Muscle layer of colon (tissue), 2 donors: ENCODE measurements around the gene DGKB.
"Not testable (repeated sequence)": the region's sequence is repeated elsewhere in the genome, so short reads cannot be mapped to it uniquely, and the experiment has no call there.

Experiments used
- H3K27ac ChIP-seq: one replicate; pipeline ENCODE4 v1.7.0; 2013; ENCODE audit warnings: low read depth, mild to moderate bottlenecking, low read length, moderate library complexity
- H3K27me3 ChIP-seq, 2 donors: one replicate each; pipeline ENCODE4 v1.7.0; 2013; ENCODE audit warnings: low read length in 2 of 2, mild to moderate bottlenecking in 2 of 2; ENCODE audit not compliant: insufficient read depth in 2 of 2, control insufficient read depth in 1 of 2
- H3K36me3 ChIP-seq: one replicate; pipeline ENCODE4 v1.7.0; 2013; ENCODE audit warnings: mild to moderate bottlenecking, low read length; ENCODE audit not compliant: insufficient read depth
- H3K4me1 ChIP-seq: one replicate; pipeline ENCODE4 v1.7.0; 2013; ENCODE audit warnings: mild to moderate bottlenecking, low read length; ENCODE audit not compliant: insufficient read depth
- H3K4me3 ChIP-seq, 2 donors: one replicate each; pipeline ENCODE4 v1.7.0; 2013; ENCODE audit warnings: low read length in 2 of 2, low read depth in 1 of 2, mild to moderate bottlenecking in 1 of 2, moderate library complexity in 1 of 2
- H3K9ac ChIP-seq: one replicate; pipeline ENCODE4 v1.7.0; 2013; ENCODE audit warnings: low read length
- H3K9me3 ChIP-seq: one replicate; pipeline ENCODE4 v1.7.0; 2013; ENCODE audit warnings: mild to moderate bottlenecking, low read length
- donor health status: abdominal sarcoma.
- donor health status: Adenocarcinoma of cecum.

The DGKB gene

GRCh38 chr7:14279065-14279871 is 623.3 kb downstream of the DGKB start:
- not testable (repeated sequence) for H3K9me3 ChIP-seq, H3K4me1 ChIP-seq, H3K36me3 ChIP-seq, H3K4me3 ChIP-seq, H3K27ac ChIP-seq, H3K9ac ChIP-seq, H3K27me3 ChIP-seq

GRCh38 chr7:14275356-14275755 is 627.2 kb downstream of the DGKB start:
- Histone ChIP-seq H3K4me1 (no peaks in the 10 kb centered on the region), H3K36me3 (no peaks in the 10 kb centered on the region)

GRCh38 chr7:14271441-14271840 is 631.1 kb downstream of the DGKB start:
- no peak overlapping the region for H3K9ac ChIP-seq
- H3K36me3 ChIP-seq = no peaks in the 10 kb centered on the region
- no peaks in the 10 kb centered on the region for H3K4me1 ChIP-seq
- H3K27ac ChIP-seq = no peak overlapping the region
- H3K4me3 ChIP-seq = no peak overlapping the region
- H3K9me3 ChIP-seq = no peaks in the 10 kb centered on the region
- no peaks in the 10 kb centered on the region for H3K27me3 ChIP-seq

More at GRCh38 chr7:14275356-14275755, 627.2 kb downstream of the DGKB start:
- H3K4me3 ChIP-seq = no peak overlapping the region
- H3K27me3 ChIP-seq = no peaks in the 10 kb centered on the region
- H3K27ac ChIP-seq = no peak overlapping the region
- no peaks in the 10 kb centered on the region for H3K9me3 ChIP-seq
- H3K9ac ChIP-seq = no peak overlapping the region

GRCh38 chr7:14270099-14270498 is 632.5 kb downstream of the DGKB start:
- Histone ChIP-seq H3K9me3 (no peaks in the 10 kb centered on the region), H3K36me3 (no peaks in the 10 kb centered on the region), H3K27ac (no peak overlapping the region), H3K4me1 (no peaks in the 10 kb centered on the region), H3K4me3 (no peak overlapping the region), H3K9ac (no peak overlapping the region), H3K27me3 (no peaks in the 10 kb centered on the region)

- no peaks in the 10 kb centered on the region for H3K9me3 ChIP-seq
Measured at GRCh38 chr7:14260011-14260410, 642.5 kb downstream of the DGKB start.

GRCh38 chr7:14258861-14259260 is 643.7 kb downstream of the DGKB start:
- Histone ChIP-seq H3K27ac (no peak overlapping the region), H3K9ac (no peak overlapping the region), H3K27me3 (no peaks in the 10 kb centered on the region), H3K4me1 (no peaks in the 10 kb centered on the region), H3K9me3 (no peaks in the 10 kb centered on the region), H3K4me3 (no peak overlapping the region), H3K36me3 (no peaks in the 10 kb centered on the region)

More at GRCh38 chr7:14260011-14260410, 642.5 kb downstream of the DGKB start:
- Histone ChIP-seq H3K4me1 (no peaks in the 10 kb centered on the region), H3K36me3 (no peaks in the 10 kb centered on the region), H3K4me3 (no peak overlapping the region), H3K27me3 (no peaks in the 10 kb centered on the region), H3K9ac (no peak overlapping the region), H3K27ac (no peak overlapping the region)

- Histone ChIP-seq H3K27ac (no peak overlapping the region), H3K4me1 (no peaks in the 10 kb centered on the region), H3K27me3 (no peaks in the 10 kb centered on the region), H3K9me3 (no peaks in the 10 kb centered on the region), H3K36me3 (no peaks in the 10 kb centered on the region), H3K4me3 (no peak overlapping the region), H3K9ac (no peak overlapping the region)
Measured at GRCh38 chr7:14258441-14258840, 644.1 kb downstream of the DGKB start.

- no peaks in the 10 kb centered on the region for H3K4me1 ChIP-seq
- no peaks in the 10 kb centered on the region for H3K36me3 ChIP-seq
- no peak overlapping the region for H3K27ac ChIP-seq
- no peaks in the 10 kb centered on the region for H3K9me3 ChIP-seq
- no peaks in the 10 kb centered on the region for H3K27me3 ChIP-seq
- H3K9ac ChIP-seq = no peak overlapping the region
- H3K4me3 ChIP-seq = no peak overlapping the region
Measured at GRCh38 chr7:14252458-14252857, 650.1 kb downstream of the DGKB start.

- no peak overlapping the region for H3K9ac ChIP-seq
- no peaks in the 10 kb centered on the region for H3K4me1 ChIP-seq
- no peaks in the 10 kb centered on the region for H3K36me3 ChIP-seq
- H3K27ac ChIP-seq = no peak overlapping the region
- no peak overlapping the region for H3K4me3 ChIP-seq
- no peaks in the 10 kb centered on the region for H3K9me3 ChIP-seq
- H3K27me3 ChIP-seq = no peaks in the 10 kb centered on the region
Measured at GRCh38 chr7:14242175-14242574, 660.4 kb downstream of the DGKB start.

- Histone ChIP-seq H3K27me3 (no peaks in the 10 kb centered on the region), H3K9me3 (no peaks in the 10 kb centered on the region), H3K36me3 (no peaks in the 10 kb centered on the region), H3K4me3 (no peak overlapping the region), H3K27ac (no peak overlapping the region), H3K4me1 (no peaks in the 10 kb centered on the region), H3K9ac (no peak overlapping the region)
Measured at GRCh38 chr7:14236834-14237233, 665.7 kb downstream of the DGKB start.

- no peaks in the 10 kb centered on the region for H3K4me1 ChIP-seq
- H3K27ac ChIP-seq = no peak overlapping the region
- H3K4me3 ChIP-seq = no peak overlapping the region
- no peak overlapping the region for H3K9ac ChIP-seq
- no peaks in the 10 kb centered on the region for H3K9me3 ChIP-seq
- H3K36me3 ChIP-seq = no peaks in the 10 kb centered on the region
- H3K27me3 ChIP-seq = no peaks in the 10 kb centered on the region
Measured at GRCh38 chr7:14235056-14235455, 667.5 kb downstream of the DGKB start.

GRCh38 chr7:14233868-14234369 is 668.6 kb downstream of the DGKB start:
- Histone ChIP-seq H3K27me3 (no peaks in the 10 kb centered on the region), H3K9me3 (no peaks in the 10 kb centered on the region), H3K27ac (no peak overlapping the region), H3K36me3 (no peaks in the 10 kb centered on the region), H3K4me3 (no peak overlapping the region), H3K4me1 (no peaks in the 10 kb centered on the region), H3K9ac (no peak overlapping the region)
